ENCODE results near the gene DTD1. TPM values are rescaled to one million over a fixed set of nuclear protein-coding genes. Genes with fewer than 3 reads are reported as not detected.

DTD1 gene
- total and polyA plus RNA-seq, 11 donors = 8.0 to 30.3 (median 15.6) TPM

DNA sequence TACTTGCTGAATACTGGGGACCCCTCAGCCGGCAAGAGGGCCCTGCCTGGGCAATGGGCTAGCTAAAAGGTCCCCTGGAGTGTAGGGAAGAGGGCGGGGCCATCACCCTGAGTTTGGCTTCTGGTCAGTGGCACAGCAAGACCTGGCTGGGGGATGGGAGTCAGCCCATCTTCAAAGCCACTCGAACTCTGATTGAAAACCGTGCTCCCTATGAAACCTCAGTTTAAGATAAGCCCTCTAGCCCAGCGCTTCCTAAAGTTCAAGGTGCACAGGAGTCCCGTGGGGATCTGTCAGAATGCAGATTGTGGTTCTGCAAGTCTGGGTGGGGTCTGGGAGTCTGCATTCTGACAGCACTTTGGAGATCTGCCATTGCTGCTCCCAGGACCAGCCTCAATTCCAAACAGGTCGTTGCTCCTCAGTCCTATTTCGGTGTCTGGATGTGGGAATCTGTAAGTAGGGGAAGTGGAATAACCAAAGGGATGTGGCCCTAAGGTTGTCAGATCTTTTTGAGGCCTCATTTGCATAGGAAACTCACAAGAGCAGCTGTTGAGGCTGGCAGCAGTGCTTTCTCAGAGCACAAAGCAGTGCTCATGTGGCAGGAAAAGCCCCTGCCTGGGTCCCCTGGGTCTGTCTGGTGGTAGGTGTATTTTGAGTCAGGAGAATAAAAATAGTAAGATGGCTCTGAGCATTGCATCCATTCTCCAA lies 140.5 kb downstream of the DTD1 start:
- ATAC-seq (no peak), DNase-seq (no peak)
- no peaks in the 10 kb centered on the region for H3K9me3 ChIP-seq
- H3K27me3 ChIP-seq = no peaks in the 10 kb centered on the region
- no peak overlapping the region for H3K4me3 ChIP-seq
- TF ChIP-seq POLR2A (IDR thresholded peaks at IDR 0.05) = no peak
- TF ChIP-seq, protein P1, sequence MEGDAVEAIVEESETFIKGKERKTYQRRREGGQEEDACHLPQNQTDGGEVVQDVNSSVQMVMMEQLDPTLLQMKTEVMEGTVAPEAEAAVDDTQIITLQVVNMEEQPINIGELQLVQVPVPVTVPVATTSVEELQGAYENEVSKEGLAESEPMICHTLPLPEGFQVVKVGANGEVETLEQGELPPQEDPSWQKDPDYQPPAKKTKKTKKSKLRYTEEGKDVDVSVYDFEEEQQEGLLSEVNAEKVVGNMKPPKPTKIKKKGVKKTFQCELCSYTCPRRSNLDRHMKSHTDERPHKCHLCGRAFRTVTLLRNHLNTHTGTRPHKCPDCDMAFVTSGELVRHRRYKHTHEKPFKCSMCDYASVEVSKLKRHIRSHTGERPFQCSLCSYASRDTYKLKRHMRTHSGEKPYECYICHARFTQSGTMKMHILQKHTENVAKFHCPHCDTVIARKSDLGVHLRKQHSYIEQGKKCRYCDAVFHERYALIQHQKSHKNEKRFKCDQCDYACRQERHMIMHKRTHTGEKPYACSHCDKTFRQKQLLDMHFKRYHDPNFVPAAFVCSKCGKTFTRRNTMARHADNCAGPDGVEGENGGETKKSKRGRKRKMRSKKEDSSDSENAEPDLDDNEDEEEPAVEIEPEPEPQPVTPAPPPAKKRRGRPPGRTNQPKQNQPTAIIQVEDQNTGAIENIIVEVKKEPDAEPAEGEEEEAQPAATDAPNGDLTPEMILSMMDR (IDR thresholded peaks at IDR 0.05) = no peak
- WGBS, 4 donors = 52 to 75% (median 62%) methylated on average over 6 to 8 of the region's 8 CpGs
- no peak overlapping the region for H3K27ac ChIP-seq
- intact Hi-C loops (cut with DNase I) = no loop called here
- H3K36me3 ChIP-seq = no peaks in the 10 kb centered on the region
- peaks cover 0 to 8% (median 0%) of the 10 kb centered on the region in 12 donors for H3K4me1 ChIP-seq

DNA sequence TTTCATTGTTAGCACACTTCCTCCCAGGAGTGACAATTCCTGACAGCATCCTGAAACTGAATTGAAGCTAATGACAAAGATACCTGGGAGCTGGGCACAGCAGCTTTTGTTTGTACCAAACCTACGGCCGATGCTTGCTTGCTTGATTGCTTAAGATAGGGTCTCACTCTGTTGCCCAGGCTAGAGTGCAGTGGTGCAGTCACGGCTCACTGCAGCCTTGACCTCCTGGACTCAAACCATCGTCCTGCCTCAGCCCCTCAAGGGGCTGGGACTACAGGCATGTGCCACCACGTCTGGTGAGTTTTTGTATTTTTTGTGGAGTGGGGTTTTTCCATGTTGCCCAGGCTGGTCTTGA lies 141.0 kb downstream of the DTD1 start:
- 74 to 81% (median 78%) methylated on average over 5 of the region's 5 CpGs for WGBS, 4 donors
- intact Hi-C loops (cut with DNase I) = no loop called here
- no peaks in the 10 kb centered on the region for H3K36me3 ChIP-seq
- H3K9me3 ChIP-seq = no peaks in the 10 kb centered on the region
- no peak for TF ChIP-seq POLR2A (IDR thresholded peaks at IDR 0.05)
- TF ChIP-seq, protein P1 (IDR thresholded peaks at IDR 0.05) = no peak
- peaks cover 0 to 8% (median 0%) of the 10 kb centered on the region in 12 donors for H3K4me1 ChIP-seq
- DNase-seq = no peak
- H3K27ac ChIP-seq = no peak overlapping the region
- no peak overlapping the region for H3K4me3 ChIP-seq
- H3K27me3 ChIP-seq = no peaks in the 10 kb centered on the region
- no peak for ATAC-seq

DNA sequence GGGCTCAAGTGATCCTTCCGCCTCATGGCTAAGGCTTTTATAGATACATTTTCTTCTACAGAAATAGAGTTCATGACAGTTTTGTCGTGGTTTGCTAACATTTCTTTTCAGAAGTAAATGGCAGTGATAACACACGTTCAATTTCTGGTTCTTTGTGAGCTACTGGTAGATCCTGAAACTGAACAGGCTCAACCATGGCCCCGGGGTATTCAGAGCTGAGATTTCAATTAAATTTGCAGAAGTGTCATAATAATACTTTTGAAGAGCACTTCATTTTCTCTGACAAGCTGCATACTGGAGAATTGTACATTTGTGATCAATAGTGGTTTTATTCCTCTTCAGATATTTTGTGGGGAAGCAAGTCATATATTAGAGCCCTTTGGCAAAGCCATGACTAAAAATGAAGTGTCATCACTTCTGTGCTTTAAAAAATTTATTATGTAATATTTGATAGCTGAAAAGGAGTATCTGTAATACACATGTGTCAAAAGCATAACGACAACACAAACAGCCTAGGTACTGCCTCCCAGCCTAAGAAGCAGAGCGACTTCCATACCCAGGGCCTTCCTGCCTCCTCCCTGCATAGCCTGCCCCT lies 141.5 kb downstream of the DTD1 start:
- ATAC-seq = no peak
- Histone ChIP-seq H3K4me3 (no peak overlapping the region), H3K4me1 (peaks cover 0 to 8% (median 0%) of the 10 kb centered on the region in 12 donors), H3K27ac (no peak overlapping the region), H3K9me3 (no peaks in the 10 kb centered on the region), H3K36me3 (no peaks in the 10 kb centered on the region), H3K27me3 (no peaks in the 10 kb centered on the region)
- intact Hi-C loops (cut with DNase I) = no loop called here
- TF ChIP-seq, protein P1 (IDR thresholded peaks at IDR 0.05) = no peak
- TF ChIP-seq POLR2A (IDR thresholded peaks at IDR 0.05) = no peak
- 89 to 95% (median 92%) methylated on average over 6 of the region's 6 CpGs for WGBS, 4 donors
- no peak for DNase-seq

DNA sequence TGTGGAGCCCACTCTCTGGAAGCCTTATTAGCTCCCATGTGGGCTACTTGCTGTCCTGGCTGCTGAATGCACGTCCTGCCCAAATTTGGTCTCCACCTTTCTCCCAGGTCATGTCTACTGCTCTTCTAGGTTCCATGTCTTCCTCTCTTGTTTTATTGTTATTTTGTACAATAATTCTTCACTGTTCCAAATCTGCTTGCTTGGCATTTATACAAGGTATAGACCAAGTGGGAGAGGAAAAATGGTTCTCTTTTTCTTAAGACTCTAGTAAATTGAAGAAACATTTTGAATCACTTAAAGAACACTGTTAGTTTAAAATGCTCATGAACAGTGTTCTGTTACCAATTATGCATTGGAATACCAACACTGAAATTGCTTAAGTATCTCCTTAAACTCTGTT lies 144.1 kb downstream of the DTD1 start:
- 95 to 98% (median 96%) methylated on average over 1 of the region's 1 CpG for WGBS, 4 donors
- peaks cover 0 to 8% (median 0%) of the 10 kb centered on the region in 12 donors for H3K4me1 ChIP-seq
- H3K36me3 ChIP-seq = no peaks in the 10 kb centered on the region
- H3K9me3 ChIP-seq = no peaks in the 10 kb centered on the region
- no peak overlapping the region for H3K27ac ChIP-seq
- no peaks in the 10 kb centered on the region for H3K27me3 ChIP-seq
- TF ChIP-seq POLR2A (IDR thresholded peaks at IDR 0.05) = no peak
- TF ChIP-seq, protein P1 (IDR thresholded peaks at IDR 0.05) = no peak
- intact Hi-C loops (cut with DNase I) = no loop called here
- H3K4me3 ChIP-seq = no peak overlapping the region
- no peak for DNase-seq
- ATAC-seq = no peak

All from heart left ventricle (tissue), 16 donors.